B cell (primary cell): Measurements from ENCODE around the gene LIPA. TPM values are rescaled to one million over a fixed set of nuclear protein-coding genes. Genes with fewer than 3 reads are reported as not detected.

Source experiments
- ATAC-seq: fragments of 200-7000 bp; cut with Tn5 transposase; one replicate; pipeline ENCODE4 v1.10.0; 2021; ENCODE audit warnings: low read depth, mild to moderate bottlenecking, moderate number of reproducible peaks, moderate library complexity
- CTCF ChIA-PET: fragments of 350-600 bp; sonication (Branson Sonifier 250); formaldehyde crosslinking; loops from one replicate; lab custom pipeline; 2021; ENCODE audit warnings: antibody characterized with exemption, inconsistent platforms; lab: Charles Lee
- POLR2A ChIA-PET: fragments of 350-600 bp; sonication (Branson Sonifier 250); formaldehyde crosslinking; loops from one replicate; lab custom pipeline; 2021; ENCODE audit warnings: antibody characterized with exemption; lab: Charles Lee
- DNase-seq: peaks from one replicate; pipeline ENCODE4 v3.0.0; 2013
- H2AFZ ChIP-seq: 2 replicates; pipeline ENCODE4 v1.6.1; 2012; ENCODE audit warnings: mild to moderate bottlenecking, low read depth, low read length; ENCODE audit not compliant: insufficient read depth, poor library complexity, severe bottlenecking
- H3K27ac ChIP-seq, 2 donors: 1 replicate in 1 of 2; 2 replicates in 1 of 2; pipeline ENCODE4 v1.5.1; 2012 to 2013; ENCODE audit warnings: low read length in 2 of 2, mild to moderate bottlenecking in 2 of 2, moderate library complexity in 1 of 2
- H3K27me3 ChIP-seq, 4 experiments: fragments of 200-600 bp in 1 of 4; sonication (generic) in 1 of 4; replicated peaks in 1 of 4; 1 replicate in 2 of 4; 2 replicates in 2 of 4; pipeline versions ENCODE4 v1.6.1 to v1.7.0; 2013 to 2016; ENCODE audit warnings: low read length in 3 of 4, mild to moderate bottlenecking in 2 of 4, mixed read lengths in 1 of 4, moderate library complexity in 1 of 4; ENCODE audit not compliant: insufficient read depth in 4 of 4, control insufficient read depth in 3 of 4; ENCODE audit errors: control extremely low read depth in 1 of 4
- H3K36me3 ChIP-seq, 2 experiments: replicated peaks in 1 of 2; 1 replicate in 1 of 2; 2 replicates in 1 of 2; pipeline versions ENCODE4 v1.6.1 to v1.7.1; 2013; ENCODE audit warnings: low read length in 1 of 2; ENCODE audit not compliant: insufficient read depth in 2 of 2, control insufficient read depth in 1 of 2; ENCODE audit errors: control extremely low read depth in 1 of 2, extremely low read depth in 1 of 2
- H3K4me1 ChIP-seq, 2 donors: fragments of 200-600 bp in 1 of 2; sonication (generic) in 1 of 2; 1 replicate in 1 of 2; 2 replicates in 1 of 2; pipeline versions ENCODE4 v1.5.1 to v1.6.1; 2013 to 2017; ENCODE audit warnings: low read length in 2 of 2; ENCODE audit not compliant: control insufficient read depth in 2 of 2, insufficient read depth in 2 of 2
- H3K4me2 ChIP-seq: replicated peaks from 2 replicates; pipeline ENCODE3; 2012; ENCODE audit warnings: mild to moderate bottlenecking, low read depth, low read length; ENCODE audit not compliant: poor library complexity, severe bottlenecking
- H3K4me3 ChIP-seq, 5 experiments: fragments of 200-600 bp in 1 of 5; sonication (generic) in 1 of 5; 1 replicate in 3 of 5; 2 replicates in 2 of 5; pipeline versions ENCODE4 v1.5.1 to v1.7.0; 2011 to 2016; ENCODE audit warnings: low read length in 4 of 5, mild to moderate bottlenecking in 4 of 5, low read depth in 2 of 5, control low read depth in 1 of 5, moderate library complexity in 1 of 5; ENCODE audit not compliant: insufficient read depth in 1 of 5; ENCODE audit errors: control extremely low read depth in 1 of 5, extremely low read depth in 1 of 5
- H3K79me2 ChIP-seq: fragments of 200-600 bp; sonication (generic); one replicate; pipeline ENCODE4 v1.6.0; 2016; ENCODE audit warnings: low read length; ENCODE audit not compliant: control insufficient read depth, insufficient read depth
- H3K9ac ChIP-seq: fragments of 200-600 bp; sonication (generic); 2 replicates; pipeline ENCODE4 v1.6.1; 2017; ENCODE audit warnings: mild to moderate bottlenecking, low read length, moderate library complexity
- H3K9me3 ChIP-seq, 3 donors: one replicate each; pipeline versions ENCODE4 v1.6.1 to v1.7.1; 2013; ENCODE audit warnings: low read length in 2 of 3; ENCODE audit not compliant: control insufficient read depth in 2 of 3, insufficient read depth in 1 of 3; ENCODE audit errors: control extremely low read depth in 1 of 3
- H4K20me1 ChIP-seq: 2 replicates; pipeline ENCODE4 v1.6.0; 2012; ENCODE audit warnings: mild to moderate bottlenecking, low read length; ENCODE audit not compliant: insufficient read depth, control insufficient read depth, poor library complexity, severe bottlenecking
- H3K27ac Mint-ChIP-seq: one replicate; pipeline ENCODE4 v1.8.0; 2021; ENCODE audit warnings: mixed read lengths
- H3K27me3 Mint-ChIP-seq: one replicate; pipeline ENCODE4 v1.8.0; 2021; ENCODE audit warnings: mixed read lengths
- H3K4me1 Mint-ChIP-seq: one replicate; pipeline ENCODE4 v1.8.0; 2021; ENCODE audit warnings: mixed read lengths
- H3K4me3 Mint-ChIP-seq: one replicate; pipeline ENCODE4 v1.8.0; 2021; ENCODE audit warnings: mixed read lengths
- H3K9me3 Mint-ChIP-seq: one replicate; pipeline ENCODE4 v1.8.0; 2022; ENCODE audit warnings: mixed read lengths; ENCODE audit not compliant: insufficient read depth
- EZH2 ChIP-seq: IDR thresholded peaks from 2 replicates; pipeline ENCODE4 v1.6.1; 2012; ENCODE audit warnings: borderline replicate concordance, low read depth, mild to moderate bottlenecking, moderate library complexity, low read length; ENCODE audit not compliant: insufficient read depth, poor library complexity, severe bottlenecking
- WGBS: methylation state at CpG from one replicate; pipeline ENCODE4 v1.1.5; 2013; ENCODE audit warnings: missing lambda C conversion rate; ENCODE audit not compliant: insufficient coverage; 5-methylcytosine and 5-hydroxymethylcytosine counted together
- intact Hi-C: fragments of 100-400 bp; cut with micrococcal nuclease; formaldehyde crosslinking; loops from one replicate; pipeline ENCODE4 v1.10.0; 2022
- polyA plus RNA-seq: library from polyadenylated mRNA; depleted of rRNA; stranded (reverse); fragments of >200 nt; gene quantifications from 2 replicates; pipeline ENCODE4 v1.2.3, GENCODE V29; 2012
- total RNA-seq, 2 donors: library from RNA; stranded (reverse); fragments of 120-200 nt in 1 of 2; gene quantifications; 1 replicate in 1 of 2; 2 replicates in 1 of 2; pipeline versions ENCODE4 v1.2.3 to v1.2.4, GENCODE V29; 2013 to 2022
- TF ChIP-seq, protein P1 (sequence below): fragments of 200-600 bp; IDR thresholded peaks from one replicate; pipeline ENCODE4 v1.8.0; 2022; ENCODE audit warnings: antibody characterized with exemption, mild to moderate bottlenecking

LIPA gene
- total and polyA plus RNA-seq, 2 donors (not counting 1 experiment from before 2014, with no cell fraction given) = 16.4 to 36.5 TPM

DNA sequence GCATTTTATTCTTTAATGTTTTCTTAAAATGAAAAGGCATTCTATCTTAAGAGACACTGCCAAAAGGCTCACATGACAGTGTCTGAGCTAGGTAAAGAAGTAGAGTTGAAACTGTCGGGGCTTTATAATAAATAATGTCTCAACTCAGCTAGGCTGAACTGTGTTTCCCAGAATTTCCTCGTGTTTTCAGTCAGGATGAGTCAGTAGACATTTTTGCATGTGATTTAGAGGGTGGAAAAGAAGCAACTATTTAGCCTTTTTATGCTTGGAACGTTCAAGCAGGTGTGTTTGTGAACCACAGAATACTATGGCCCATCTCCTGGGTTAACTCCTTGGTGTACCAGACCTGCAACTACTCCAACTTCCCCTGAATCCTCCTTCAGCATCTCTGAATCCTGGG, 23.4 kb upstream of the LIPA start:
- Histone ChIP-seq H3K4me3 (no peak overlapping the region), H3K4me1 (no peaks in the 10 kb centered on the region), H2AFZ (no peak overlapping the region), H4K20me1 (no peaks in the 10 kb centered on the region), H3K27ac (no peak overlapping the region), H3K9ac (no peak overlapping the region), H3K4me2 (no peak overlapping the region), H3K27me3 (no peaks in the 10 kb centered on the region), H3K9me3 (no peaks in the 10 kb centered on the region), H3K36me3 (no peaks in the 10 kb centered on the region), H3K79me2 (no peaks in the 10 kb centered on the region)
- no peak for TF ChIP-seq EZH2
- TF ChIP-seq, protein P1, sequence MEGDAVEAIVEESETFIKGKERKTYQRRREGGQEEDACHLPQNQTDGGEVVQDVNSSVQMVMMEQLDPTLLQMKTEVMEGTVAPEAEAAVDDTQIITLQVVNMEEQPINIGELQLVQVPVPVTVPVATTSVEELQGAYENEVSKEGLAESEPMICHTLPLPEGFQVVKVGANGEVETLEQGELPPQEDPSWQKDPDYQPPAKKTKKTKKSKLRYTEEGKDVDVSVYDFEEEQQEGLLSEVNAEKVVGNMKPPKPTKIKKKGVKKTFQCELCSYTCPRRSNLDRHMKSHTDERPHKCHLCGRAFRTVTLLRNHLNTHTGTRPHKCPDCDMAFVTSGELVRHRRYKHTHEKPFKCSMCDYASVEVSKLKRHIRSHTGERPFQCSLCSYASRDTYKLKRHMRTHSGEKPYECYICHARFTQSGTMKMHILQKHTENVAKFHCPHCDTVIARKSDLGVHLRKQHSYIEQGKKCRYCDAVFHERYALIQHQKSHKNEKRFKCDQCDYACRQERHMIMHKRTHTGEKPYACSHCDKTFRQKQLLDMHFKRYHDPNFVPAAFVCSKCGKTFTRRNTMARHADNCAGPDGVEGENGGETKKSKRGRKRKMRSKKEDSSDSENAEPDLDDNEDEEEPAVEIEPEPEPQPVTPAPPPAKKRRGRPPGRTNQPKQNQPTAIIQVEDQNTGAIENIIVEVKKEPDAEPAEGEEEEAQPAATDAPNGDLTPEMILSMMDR = no peak
- no peak for ATAC-seq
- H3K27ac Mint-ChIP-seq = no peak overlapping the region
- H3K27me3 Mint-ChIP-seq = peaks cover 3% of the 10 kb centered on the region
- no peak overlapping the region for H3K4me3 Mint-ChIP-seq
- intact Hi-C loops = no loop called here
- POLR2A ChIA-PET = no interaction called here
- no peaks in the 10 kb centered on the region for H3K9me3 Mint-ChIP-seq
- 70% methylated on average over 2 of the region's 3 CpGs for WGBS
- DNase-seq = no peak
- CTCF ChIA-PET = interaction anchor here (1.5 kb wide), 3 partner anchors 13 to 95 kb away, joined by 3 to 6 read pairs (median 4); no protein-coding TSS in a partner anchor
- H3K4me1 Mint-ChIP-seq = no peaks in the 10 kb centered on the region

DNA sequence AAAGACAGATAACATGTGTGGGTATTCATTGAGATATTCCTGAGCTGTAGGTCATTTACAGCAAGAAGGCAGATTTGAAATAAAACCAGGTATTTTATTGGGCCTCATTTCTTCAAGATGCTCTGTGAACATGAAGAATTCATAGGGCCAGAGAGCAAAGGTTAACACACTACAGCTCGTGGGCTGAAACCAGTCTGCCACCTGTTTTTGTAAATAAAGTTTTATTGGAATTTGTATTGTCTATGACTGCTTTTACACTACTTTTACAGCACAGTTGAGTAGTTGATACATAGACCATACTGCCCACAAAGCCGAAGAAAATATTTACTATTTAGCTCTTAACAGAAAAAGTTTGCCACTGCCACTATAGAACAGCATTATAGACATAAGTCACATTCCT, 22.1 kb upstream of the LIPA start:
- intact Hi-C loops = no loop called here
- Histone ChIP-seq H3K4me3 (no peak overlapping the region), H2AFZ (no peak overlapping the region), H3K4me2 (no peak overlapping the region), H3K9me3 (no peaks in the 10 kb centered on the region), H3K9ac (no peak overlapping the region), H3K27me3 (no peaks in the 10 kb centered on the region), H3K36me3 (no peaks in the 10 kb centered on the region), H4K20me1 (no peaks in the 10 kb centered on the region), H3K79me2 (no peaks in the 10 kb centered on the region), H3K4me1 (no peaks in the 10 kb centered on the region), H3K27ac (no peak overlapping the region)
- WGBS = no CpG with 5 or more reads among the region's 2 CpGs
- no peak for ATAC-seq
- ChIA-PET POLR2A (interaction anchor here (0.5 kb wide), 1 partner anchor 342 kb away, joined by 3 read pairs; no protein-coding TSS in a partner anchor), CTCF (interaction anchor here (0.6 to 1.5 kb wide), 2 partner anchors 16 to 56 kb away, joined by 3 read pairs; no protein-coding TSS in a partner anchor)
- no peak overlapping the region for H3K4me3 Mint-ChIP-seq
- DNase-seq = no peak
- no peaks in the 10 kb centered on the region for H3K9me3 Mint-ChIP-seq
- peaks cover 3% of the 10 kb centered on the region for H3K27me3 Mint-ChIP-seq
- no peak overlapping the region for H3K27ac Mint-ChIP-seq
- no peaks in the 10 kb centered on the region for H3K4me1 Mint-ChIP-seq
- TF ChIP-seq, protein P1 = no peak
- TF ChIP-seq EZH2 = no peak
